ENCODE measurements around the gene JAZF1. TPM values are rescaled to one million over a fixed set of nuclear protein-coding genes. Genes with fewer than 3 reads are reported as not detected.

The JAZF1 gene
- total RNA-seq, 2 experiments from 2014 or later: 3.3 to 4.0 TPM

DNA sequence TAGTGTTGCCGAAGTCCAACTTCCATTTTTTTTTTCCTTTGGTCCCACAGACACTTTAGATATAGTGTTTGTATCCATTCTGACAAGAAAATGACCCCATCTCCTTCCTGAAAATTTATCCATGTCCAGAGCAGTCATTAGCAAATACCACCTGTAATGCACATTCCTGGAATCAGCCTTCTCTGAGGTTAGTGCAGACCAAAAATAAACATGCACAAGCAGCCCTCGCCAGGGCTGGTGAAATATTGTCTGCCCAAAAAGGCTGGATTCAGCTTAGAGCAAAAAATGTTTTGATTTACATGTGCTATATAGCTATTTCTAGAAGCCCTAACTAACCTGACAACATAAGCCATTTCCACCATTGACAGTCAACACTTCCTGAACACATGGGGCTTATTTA is 294.9 kb downstream of the JAZF1 start:
- H3K36me3 Mint-ChIP-seq (ENCODE audit: low read depth): no peaks in the 10 kb centered on the region
- intact Hi-C loops (cut with micrococcal nuclease): no loop called here
- ATAC-seq (no peak), DNase-seq (no peak)
- POLR2A ChIA-PET: no interaction called here
- TF ChIP-seq, protein P1, sequence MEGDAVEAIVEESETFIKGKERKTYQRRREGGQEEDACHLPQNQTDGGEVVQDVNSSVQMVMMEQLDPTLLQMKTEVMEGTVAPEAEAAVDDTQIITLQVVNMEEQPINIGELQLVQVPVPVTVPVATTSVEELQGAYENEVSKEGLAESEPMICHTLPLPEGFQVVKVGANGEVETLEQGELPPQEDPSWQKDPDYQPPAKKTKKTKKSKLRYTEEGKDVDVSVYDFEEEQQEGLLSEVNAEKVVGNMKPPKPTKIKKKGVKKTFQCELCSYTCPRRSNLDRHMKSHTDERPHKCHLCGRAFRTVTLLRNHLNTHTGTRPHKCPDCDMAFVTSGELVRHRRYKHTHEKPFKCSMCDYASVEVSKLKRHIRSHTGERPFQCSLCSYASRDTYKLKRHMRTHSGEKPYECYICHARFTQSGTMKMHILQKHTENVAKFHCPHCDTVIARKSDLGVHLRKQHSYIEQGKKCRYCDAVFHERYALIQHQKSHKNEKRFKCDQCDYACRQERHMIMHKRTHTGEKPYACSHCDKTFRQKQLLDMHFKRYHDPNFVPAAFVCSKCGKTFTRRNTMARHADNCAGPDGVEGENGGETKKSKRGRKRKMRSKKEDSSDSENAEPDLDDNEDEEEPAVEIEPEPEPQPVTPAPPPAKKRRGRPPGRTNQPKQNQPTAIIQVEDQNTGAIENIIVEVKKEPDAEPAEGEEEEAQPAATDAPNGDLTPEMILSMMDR (IDR thresholded peaks at IDR 0.05): no peak
- peaks cover 1% of the 10 kb centered on the region for H3K9me3 Mint-ChIP-seq
- H3K4me3 Mint-ChIP-seq: no peak overlapping the region
- CTCF ChIA-PET: no interaction called here
- H3K4me1 Mint-ChIP-seq (ENCODE audit: low read depth): peaks cover 5% of the 10 kb centered on the region
- H3K27ac Mint-ChIP-seq: no peak overlapping the region
- H3K27me3 Mint-ChIP-seq: no peaks in the 10 kb centered on the region

DNA sequence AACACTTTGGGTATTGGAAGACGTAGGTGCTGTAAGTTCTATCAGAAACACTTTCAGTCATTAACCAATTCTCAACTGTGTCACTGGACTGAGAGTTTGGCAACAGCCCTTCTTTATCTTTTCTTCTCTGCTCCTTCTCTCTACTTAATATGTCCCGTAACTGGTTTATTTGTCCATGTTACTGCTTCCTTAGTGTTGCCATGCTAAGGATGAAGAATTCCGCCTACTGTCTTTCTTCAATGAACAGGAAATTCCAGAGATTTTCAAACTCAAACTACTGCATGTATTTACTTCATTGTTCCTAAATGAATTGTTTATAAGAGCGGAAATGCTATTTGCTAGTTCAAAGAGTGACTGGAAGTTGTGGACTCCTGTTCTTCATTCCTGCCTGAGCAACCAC is 296.9 kb downstream of the JAZF1 start:
- TF ChIP-seq, protein P1 (IDR thresholded peaks at IDR 0.05): no peak
- ChIA-PET CTCF (no interaction called here), POLR2A (no interaction called here)
- intact Hi-C loops (cut with micrococcal nuclease): no loop called here
- Mint-ChIP-seq H3K27ac (no peak overlapping the region), H3K4me1 (ENCODE audit: low read depth) (no peaks in the 10 kb centered on the region), H3K27me3 (no peaks in the 10 kb centered on the region), H3K9me3 (peaks cover 1% of the 10 kb centered on the region), H3K4me3 (no peak overlapping the region), H3K36me3 (ENCODE audit: low read depth) (no peaks in the 10 kb centered on the region)
- no peak for ATAC-seq
- no peak for DNase-seq

DNA sequence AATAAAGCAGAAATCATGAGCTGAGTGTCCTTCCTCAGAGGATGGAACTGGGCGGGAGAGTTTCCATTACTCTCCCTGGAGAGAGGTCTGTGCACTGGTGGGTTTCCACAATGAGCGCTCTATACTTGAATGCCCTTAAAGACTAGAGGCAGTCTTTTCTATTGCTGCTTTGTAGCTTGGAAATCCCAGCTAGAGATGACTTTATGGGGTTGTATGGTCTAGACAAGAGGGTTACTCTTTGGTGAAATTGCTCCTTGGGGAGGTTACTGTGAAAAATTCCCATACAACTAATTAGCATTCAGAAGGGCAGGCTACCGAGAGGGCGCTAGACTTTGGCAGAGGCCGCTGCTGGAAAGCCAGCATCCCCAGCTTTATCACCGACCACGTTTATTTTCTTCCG is 303.8 kb downstream of the JAZF1 start:
- TF ChIP-seq, protein P1 (IDR thresholded peaks at IDR 0.05): no peak
- DNase-seq: no peak
- ChIA-PET CTCF (no interaction called here), POLR2A (no interaction called here)
- no peaks in the 10 kb centered on the region for H3K4me1 Mint-ChIP-seq (ENCODE audit: low read depth)
- no peak for ATAC-seq
- H3K36me3 Mint-ChIP-seq (ENCODE audit: low read depth): no peaks in the 10 kb centered on the region
- H3K9me3 Mint-ChIP-seq: no peaks in the 10 kb centered on the region
- no peak overlapping the region for H3K4me3 Mint-ChIP-seq
- intact Hi-C loops (cut with micrococcal nuclease): no loop called here
- H3K27me3 Mint-ChIP-seq: no peaks in the 10 kb centered on the region
- no peak overlapping the region for H3K27ac Mint-ChIP-seq

DNA sequence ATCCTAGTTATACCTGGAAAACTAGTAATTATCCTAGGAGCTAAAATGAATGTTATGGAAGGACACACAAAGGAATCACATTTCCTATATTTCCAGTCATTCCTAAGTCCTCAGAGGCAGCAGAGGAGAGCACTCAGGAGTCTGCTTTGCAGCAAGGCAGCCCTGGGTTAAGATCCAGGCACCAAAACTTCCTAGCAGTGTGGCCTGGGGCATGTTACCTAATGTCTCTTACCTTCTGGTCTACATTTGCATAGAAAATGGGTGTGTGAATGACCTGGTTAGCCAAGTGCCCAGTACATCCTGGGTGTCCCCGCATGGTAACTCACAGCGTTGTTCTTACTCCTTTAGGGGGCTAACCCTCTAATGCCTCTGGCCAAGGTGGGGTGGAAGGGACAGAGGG is 304.8 kb downstream of the JAZF1 start:
- no peak for ATAC-seq
- TF ChIP-seq, protein P1 (IDR thresholded peaks at IDR 0.05): no peak
- H3K27me3 Mint-ChIP-seq: no peaks in the 10 kb centered on the region
- intact Hi-C loops (cut with micrococcal nuclease): no loop called here
- DNase-seq: no peak
- H3K9me3 Mint-ChIP-seq: no peaks in the 10 kb centered on the region
- no peak overlapping the region for H3K4me3 Mint-ChIP-seq
- H3K27ac Mint-ChIP-seq: no peak overlapping the region
- ChIA-PET CTCF (no interaction called here), POLR2A (no interaction called here)
- H3K36me3 Mint-ChIP-seq (ENCODE audit: low read depth): no peaks in the 10 kb centered on the region
- no peaks in the 10 kb centered on the region for H3K4me1 Mint-ChIP-seq (ENCODE audit: low read depth)

DNA sequence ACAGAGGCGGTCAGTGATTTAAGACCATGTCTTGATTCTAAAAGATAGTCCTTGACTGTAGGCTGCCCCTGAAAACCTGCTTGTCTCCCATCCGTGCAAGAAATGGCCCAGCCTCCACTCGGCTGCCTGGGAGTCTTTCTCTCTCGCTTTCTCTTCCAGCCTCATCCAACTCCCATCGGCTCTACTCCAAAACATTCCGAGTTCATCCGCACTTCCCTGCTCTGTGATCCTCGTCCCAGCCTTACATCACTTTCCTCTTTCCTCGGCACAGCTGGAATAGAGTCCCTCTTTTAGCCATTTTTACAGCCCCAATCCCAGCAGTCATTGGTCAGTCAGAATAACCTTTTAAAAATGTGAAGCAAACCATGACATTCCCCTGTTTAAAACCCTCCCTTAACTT is 305.5 kb downstream of the JAZF1 start:
- no peaks in the 10 kb centered on the region for H3K4me1 Mint-ChIP-seq (ENCODE audit: low read depth)
- ChIA-PET POLR2A (no interaction called here), CTCF (no interaction called here)
- no peak overlapping the region for H3K27ac Mint-ChIP-seq
- intact Hi-C loops (cut with micrococcal nuclease): no loop called here
- no peaks in the 10 kb centered on the region for H3K9me3 Mint-ChIP-seq
- no peak for DNase-seq
- no peaks in the 10 kb centered on the region for H3K36me3 Mint-ChIP-seq (ENCODE audit: low read depth)
- ATAC-seq: no peak
- TF ChIP-seq, protein P1 (IDR thresholded peaks at IDR 0.05): no peak
- H3K27me3 Mint-ChIP-seq: no peaks in the 10 kb centered on the region
- no peak overlapping the region for H3K4me3 Mint-ChIP-seq

Measured in activated CD8-positive, alpha-beta T cell treated with anti-CD3 and anti-CD28 coated beads for 36 hours (primary cell).